Measurements from ENCODE around the gene ALG9. TPM values are rescaled to one million over a fixed set of nuclear protein-coding genes. Genes with fewer than 3 reads are reported as not detected.

ALG9 gene
- total and polyA plus RNA-seq, 2 donors from 2014 or later: 27.8 to 30.0 TPM

DNA sequence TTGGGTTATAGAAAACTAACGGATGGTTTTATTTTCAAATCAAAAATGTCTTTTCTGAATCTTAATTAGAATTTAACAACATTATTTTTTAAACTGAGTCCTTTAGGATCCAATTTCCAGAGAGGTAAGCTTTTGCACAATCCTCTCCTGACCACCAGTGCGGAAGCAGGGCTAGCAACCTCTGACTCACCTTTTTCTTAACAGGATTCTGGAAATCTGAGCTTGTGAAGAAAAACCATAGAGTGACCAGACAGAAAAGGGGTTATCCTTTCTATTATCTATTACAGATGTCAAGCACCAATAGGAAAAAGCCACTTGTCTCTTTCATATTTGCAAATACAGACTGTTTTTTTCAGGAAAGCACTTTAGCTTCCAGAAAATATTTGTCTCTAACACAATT, 25.3 kb downstream of the ALG9 start:
- FAIRE-seq: no peak
- peaks cover 0 to 3% (median 0%) of the 10 kb centered on the region in 3 donors for H3K4me1 ChIP-seq (ENCODE audit: control insufficient read depth in 2 of 3, insufficient read depth in 2 of 3, low read depth in 1 of 3, low read length in 3 of 3)
- no peak overlapping the region for H3K27ac ChIP-seq (ENCODE audit: low read depth in 2 of 2, low read length in 2 of 2)
- intact Hi-C loops (cut with DNase I): loop anchor here (10.0 kb wide), 1 partner anchor 241 kb away; the partner anchor contains the start of gene SIK2
- peaks cover 6 to 14% (median 13%) of the 10 kb centered on the region in 3 donors for H3K36me3 ChIP-seq (ENCODE audit: control insufficient read depth in 2 of 3, insufficient read depth in 3 of 3, low read length in 3 of 3)
- H3K9me3 ChIP-seq (ENCODE audit: control insufficient read depth in 2 of 3, insufficient read depth in 1 of 3, low read length in 3 of 3): no peaks in the 10 kb centered on the region
- DNase-seq: no peak
- no peak overlapping the region for H3K9ac ChIP-seq (ENCODE audit: low read length in 3 of 3)
- TF ChIP-seq, protein P1, sequence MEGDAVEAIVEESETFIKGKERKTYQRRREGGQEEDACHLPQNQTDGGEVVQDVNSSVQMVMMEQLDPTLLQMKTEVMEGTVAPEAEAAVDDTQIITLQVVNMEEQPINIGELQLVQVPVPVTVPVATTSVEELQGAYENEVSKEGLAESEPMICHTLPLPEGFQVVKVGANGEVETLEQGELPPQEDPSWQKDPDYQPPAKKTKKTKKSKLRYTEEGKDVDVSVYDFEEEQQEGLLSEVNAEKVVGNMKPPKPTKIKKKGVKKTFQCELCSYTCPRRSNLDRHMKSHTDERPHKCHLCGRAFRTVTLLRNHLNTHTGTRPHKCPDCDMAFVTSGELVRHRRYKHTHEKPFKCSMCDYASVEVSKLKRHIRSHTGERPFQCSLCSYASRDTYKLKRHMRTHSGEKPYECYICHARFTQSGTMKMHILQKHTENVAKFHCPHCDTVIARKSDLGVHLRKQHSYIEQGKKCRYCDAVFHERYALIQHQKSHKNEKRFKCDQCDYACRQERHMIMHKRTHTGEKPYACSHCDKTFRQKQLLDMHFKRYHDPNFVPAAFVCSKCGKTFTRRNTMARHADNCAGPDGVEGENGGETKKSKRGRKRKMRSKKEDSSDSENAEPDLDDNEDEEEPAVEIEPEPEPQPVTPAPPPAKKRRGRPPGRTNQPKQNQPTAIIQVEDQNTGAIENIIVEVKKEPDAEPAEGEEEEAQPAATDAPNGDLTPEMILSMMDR (IDR thresholded peaks at IDR 0.05; ENCODE audit: borderline replicate concordance, extremely low read depth, insufficient read depth): no peak
- no peaks in the 10 kb centered on the region for H3K27me3 ChIP-seq (ENCODE audit: control insufficient read depth, insufficient read depth, low read length)
- no peak overlapping the region for H3K4me3 ChIP-seq (ENCODE audit: low read length in 3 of 3)

- DNase-seq (no peak), FAIRE-seq (no peak)
Measured at GRCh38 chr11:111845276-111846028, 25.9 kb downstream of the ALG9 start.

DNA sequence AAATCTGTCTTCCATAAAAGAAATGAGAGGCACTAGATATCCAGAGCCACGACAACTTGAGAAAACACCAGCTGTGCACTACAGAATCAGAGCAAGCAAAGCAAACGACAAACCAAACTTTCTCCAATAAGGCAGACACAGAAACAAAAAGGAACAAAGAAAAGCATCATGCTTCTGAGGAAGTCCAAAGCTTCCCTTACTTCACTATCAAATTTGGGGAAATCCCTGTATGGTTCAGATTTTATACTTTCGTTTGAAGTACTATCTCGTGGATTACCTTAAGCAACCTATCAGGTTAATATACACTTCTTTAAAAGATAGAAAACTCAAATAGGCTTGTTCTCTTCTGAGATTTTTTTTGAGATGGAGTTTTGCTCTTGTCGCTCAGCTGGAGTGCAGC, 27.7 kb downstream of the ALG9 start:
- intact Hi-C loops (cut with DNase I): loop anchor here (10.0 kb wide), 1 partner anchor 239 kb away; the partner anchor contains the start of gene SIK2
- no peak for DNase-seq
- TF ChIP-seq, protein P1 (IDR thresholded peaks at IDR 0.05; ENCODE audit: borderline replicate concordance, extremely low read depth, insufficient read depth): no peak
- H3K27me3 ChIP-seq (ENCODE audit: control insufficient read depth, insufficient read depth, low read length): no peaks in the 10 kb centered on the region
- peaks cover 0 to 5% (median 4%) of the 10 kb centered on the region in 3 donors for H3K4me1 ChIP-seq (ENCODE audit: control insufficient read depth in 2 of 3, insufficient read depth in 2 of 3, low read depth in 1 of 3, low read length in 3 of 3)
- no peaks in the 10 kb centered on the region for H3K9me3 ChIP-seq (ENCODE audit: control insufficient read depth in 2 of 3, insufficient read depth in 1 of 3, low read length in 3 of 3)
- no peak for FAIRE-seq
- no peak overlapping the region for H3K27ac ChIP-seq (ENCODE audit: low read depth in 2 of 2, low read length in 2 of 2)
- H3K36me3 ChIP-seq (ENCODE audit: control insufficient read depth in 2 of 3, insufficient read depth in 3 of 3, low read length in 3 of 3): peaks cover 2 to 13% (median 11%) of the 10 kb centered on the region in 3 donors
- no peak overlapping the region for H3K4me3 ChIP-seq (ENCODE audit: low read length in 3 of 3)
- H3K9ac ChIP-seq (ENCODE audit: low read length in 3 of 3): no peak overlapping the region

More at GRCh38 chr11:111845276-111846028, 25.9 kb downstream of the ALG9 start:
- TF ChIP-seq, protein P1 (IDR thresholded peaks at IDR 0.05; ENCODE audit: borderline replicate concordance, extremely low read depth, insufficient read depth): no peak
- intact Hi-C loops (cut with DNase I): loop anchor here (10.0 kb wide), 1 partner anchor 241 kb away; the partner anchor contains the start of gene SIK2
- no peak overlapping the region for H3K4me3 ChIP-seq (ENCODE audit: low read length in 3 of 3)
- H3K9me3 ChIP-seq (ENCODE audit: control insufficient read depth in 2 of 3, insufficient read depth in 1 of 3, low read length in 3 of 3): no peaks in the 10 kb centered on the region
- no peak overlapping the region for H3K9ac ChIP-seq (ENCODE audit: low read length in 3 of 3)
- peaks cover 0 to 5% (median 4%) of the 10 kb centered on the region in 3 donors for H3K4me1 ChIP-seq (ENCODE audit: control insufficient read depth in 2 of 3, insufficient read depth in 2 of 3, low read depth in 1 of 3, low read length in 3 of 3)
- H3K36me3 ChIP-seq (ENCODE audit: control insufficient read depth in 2 of 3, insufficient read depth in 3 of 3, low read length in 3 of 3): peaks cover 6 to 14% (median 13%) of the 10 kb centered on the region in 3 donors
- no peak overlapping the region for H3K27ac ChIP-seq (ENCODE audit: low read depth in 2 of 2, low read length in 2 of 2)
- no peaks in the 10 kb centered on the region for H3K27me3 ChIP-seq (ENCODE audit: control insufficient read depth, insufficient read depth, low read length)

Data from kidney (tissue), 14 donors.